IMR-90 (cell line): ENCODE data around the gene PRKCE. TPM values are rescaled to one million over a fixed set of nuclear protein-coding genes. Genes with fewer than 3 reads are reported as not detected.

Experiments
- ATAC-seq: fragments of 200-7000 bp; cut with Tn5 transposase; 2 replicates; pipeline ENCODE4 v1.9.1; 2020; ENCODE audit warnings: low read depth, mild to moderate bottlenecking, moderate library complexity
- BruUV-seq: library from RNA; stranded (reverse); fragments of 400-500 nt; replicated peaks from 2 replicates; lab custom pipeline; 2021; lab: Mats Ljungman, UMichigan
- CTCF ChIA-PET: fragments of 300-600 bp; formaldehyde crosslinking; extraction: SDS; loops from one replicate; lab custom pipeline; 2021; ENCODE audit warnings: antibody characterized with exemption; lab: Yijun Ruan, JAX
- POLR2A ChIA-PET: fragments of 300-600 bp; sonication (Branson Sonifier 250); formaldehyde crosslinking; loops from one replicate; lab custom pipeline; 2022; ENCODE audit warnings: antibody characterized with exemption; ENCODE audit not compliant: unreplicated experiment; lab: Charles Lee
- DNase-seq: peaks from one replicate; pipeline ENCODE4 v3.0.0; 2013
- H2AFZ ChIP-seq: replicated peaks from 2 replicates; pipeline ENCODE3; 2013; ENCODE audit warnings: low read length, mild to moderate bottlenecking; ENCODE audit not compliant: poor library complexity
- H2AK5ac ChIP-seq: 2 replicates; pipeline ENCODE4 v1.6.1; 2013; ENCODE audit warnings: low read depth, low read length, inconsistent platforms
- H2AK9ac ChIP-seq: replicated peaks from 2 replicates; pipeline ENCODE3; 2013; ENCODE audit warnings: mild to moderate bottlenecking, low read depth, low read length, moderate library complexity; ENCODE audit not compliant: poor library complexity
- H2BK120ac ChIP-seq: 2 replicates; pipeline ENCODE4 v1.6.1; 2013; ENCODE audit warnings: low read depth, low read length, inconsistent platforms
- H2BK15ac ChIP-seq: 3 replicates; pipeline ENCODE4 v1.6.1; 2013; ENCODE audit warnings: low read depth, low read length, inconsistent platforms
- H2BK20ac ChIP-seq: 2 replicates; pipeline ENCODE4 v1.6.1; 2013; ENCODE audit warnings: low read depth, mild to moderate bottlenecking, inconsistent platforms, low read length, moderate library complexity
- H2BK5ac ChIP-seq: 2 replicates; pipeline ENCODE4 v1.6.1; 2013; ENCODE audit warnings: mild to moderate bottlenecking, low read depth, low read length, inconsistent platforms; ENCODE audit not compliant: poor library complexity, severe bottlenecking
- H3K14ac ChIP-seq: replicated peaks from 2 replicates; pipeline ENCODE4 v1.6.1; 2013; ENCODE audit warnings: low read depth, low read length, inconsistent platforms
- H3K18ac ChIP-seq: 2 replicates; pipeline ENCODE4 v1.6.1; 2013; ENCODE audit warnings: low read depth, low read length, control low read depth
- H3K23ac ChIP-seq: 2 replicates; pipeline ENCODE4 v1.6.1; 2013; ENCODE audit warnings: low read depth, low read length, inconsistent platforms
- H3K27ac ChIP-seq: 2 replicates; pipeline ENCODE4 v1.5.1; 2013; ENCODE audit warnings: mild to moderate bottlenecking, control low read depth, low read length; ENCODE audit not compliant: insufficient read depth
- H3K27me3 ChIP-seq: 2 replicates; pipeline ENCODE4 v1.6.1; 2013; ENCODE audit warnings: low read length; ENCODE audit not compliant: control insufficient read depth, insufficient read depth
- H3K36me3 ChIP-seq: 2 replicates; pipeline ENCODE4 v1.6.1; 2013; ENCODE audit warnings: low read length, mixed read lengths; ENCODE audit not compliant: control insufficient read depth, insufficient read depth
- H3K4ac ChIP-seq: 2 replicates; pipeline ENCODE4 v1.6.1; 2013; ENCODE audit warnings: low read depth, low read length, inconsistent platforms
- H3K4me1 ChIP-seq: 2 replicates; pipeline ENCODE4 v1.6.1; 2013; ENCODE audit warnings: low read length, mixed read lengths; ENCODE audit not compliant: control insufficient read depth, insufficient read depth
- H3K4me2 ChIP-seq: 2 replicates; pipeline ENCODE4 v1.6.1; 2013; ENCODE audit warnings: low read depth, mild to moderate bottlenecking, control low read depth, low read length, moderate library complexity
- H3K4me3 ChIP-seq: 2 replicates; pipeline ENCODE4 v1.5.1; 2013; ENCODE audit warnings: low read depth, mild to moderate bottlenecking, control low read depth, low read length, moderate library complexity; ENCODE audit not compliant: insufficient read depth
- H3K56ac ChIP-seq: 2 replicates; pipeline ENCODE4 v1.6.1; 2013; ENCODE audit warnings: low read length, inconsistent platforms; ENCODE audit not compliant: insufficient read depth; ENCODE audit errors: extremely low read depth
- H3K79me1 ChIP-seq, 2 experiments: 2 replicates each; pipeline ENCODE4 v1.6.1; 2013; ENCODE audit warnings: low read length in 2 of 2, inconsistent platforms in 1 of 2, low read depth in 1 of 2
- H3K9ac ChIP-seq: 2 replicates; pipeline ENCODE4 v1.6.1; 2013; ENCODE audit warnings: low read depth, low read length, control low read depth
- H3K9me1 ChIP-seq: 2 replicates; pipeline ENCODE4 v1.6.1; 2013; ENCODE audit warnings: low read length, inconsistent platforms; ENCODE audit not compliant: insufficient read depth
- H3K9me3 ChIP-seq: 2 replicates; pipeline ENCODE4 v1.6.1; 2013; ENCODE audit warnings: low read length; ENCODE audit not compliant: control insufficient read depth, insufficient read depth
- H4K20me1 ChIP-seq: 2 replicates; pipeline ENCODE4 v1.6.1; 2013; ENCODE audit warnings: low read length, inconsistent platforms; ENCODE audit not compliant: insufficient read depth
- H4K5ac ChIP-seq: 2 replicates; pipeline ENCODE4 v1.6.1; 2013; ENCODE audit warnings: mild to moderate bottlenecking, low read depth, low read length, control low read depth
- H4K8ac ChIP-seq, 2 experiments: 2 replicates each; pipeline ENCODE4 v1.6.1; 2013; ENCODE audit warnings: low read depth in 2 of 2, low read length in 2 of 2, control low read depth in 1 of 2, inconsistent platforms in 1 of 2
- H4K91ac ChIP-seq: 2 replicates; pipeline ENCODE4 v1.6.1; 2013; ENCODE audit warnings: low read depth, low read length, inconsistent platforms; ENCODE audit not compliant: insufficient read depth
- BHLHE40 ChIP-seq: fragments of 150-350 bp; IDR thresholded peaks from 2 replicates; pipeline ENCODE4 v1.6.1; 2016; ENCODE audit warnings: mild to moderate bottlenecking, low read depth, low read length
- CEBPB ChIP-seq: IDR thresholded peaks from 2 replicates; pipeline ENCODE4 v1.6.1; 2012; ENCODE audit warnings: low read depth, low read length, improper control_type of control experiment
- CTCF ChIP-seq: conservative IDR thresholded peaks from 2 replicates; pipeline ENCODE4 v1.5.1; 2012; ENCODE audit warnings: mild to moderate bottlenecking, low read depth, low read length, improper control_type of control experiment
- FOS ChIP-seq: fragments of 150-350 bp; IDR thresholded peaks from 2 replicates; pipeline ENCODE4 v1.6.1; 2016; ENCODE audit warnings: low read depth, low read length
- MAFK ChIP-seq: IDR thresholded peaks from 2 replicates; pipeline ENCODE4 v1.6.1; 2012; ENCODE audit warnings: low read depth, low read length, improper control_type of control experiment
- MAZ ChIP-seq: IDR thresholded peaks from 2 replicates; pipeline ENCODE4 v1.6.1; 2012; ENCODE audit warnings: low read depth, mild to moderate bottlenecking, low read length, improper control_type of control experiment, moderate library complexity, borderline replicate concordance
- MXI1 ChIP-seq: IDR thresholded peaks from 2 replicates; pipeline ENCODE4 v1.6.1; 2012; ENCODE audit warnings: low read depth, mild to moderate bottlenecking, low read length, moderate library complexity, borderline replicate concordance
- NFE2L2 ChIP-seq: fragments of 150-350 bp; IDR thresholded peaks from 2 replicates; pipeline ENCODE4 v1.6.1; 2016; ENCODE audit warnings: low read depth, mild to moderate bottlenecking, low read length
- POLR2A ChIP-seq: IDR thresholded peaks from 2 replicates; pipeline ENCODE4 v1.6.1; 2012; ENCODE audit warnings: mild to moderate bottlenecking, low read depth, low read length
- RAD21 ChIP-seq: IDR thresholded peaks from 2 replicates; pipeline ENCODE4 v1.6.1; 2012; ENCODE audit warnings: low read length, improper control_type of control experiment
- RFX5 ChIP-seq: IDR thresholded peaks from 2 replicates; pipeline ENCODE4 v1.8.0; 2012; ENCODE audit warnings: low read depth, mild to moderate bottlenecking, low read length, moderate library complexity
- SMC3 ChIP-seq: fragments of 150-350 bp; IDR thresholded peaks from 2 replicates; pipeline ENCODE4 v1.6.1; 2016; ENCODE audit warnings: low read depth, mild to moderate bottlenecking, antibody characterized with exemption, low read length, moderate library complexity
- USF2 ChIP-seq: fragments of 150-350 bp; IDR thresholded peaks from 2 replicates; pipeline ENCODE4 v1.6.1; 2017; ENCODE audit warnings: mild to moderate bottlenecking, antibody characterized with exemption, low read length, low read depth
- WGBS, 2 experiments: methylation state at CpG; one replicate each; pipeline versions ENCODE4 v1.1.5 to v1.1.7; 2013; ENCODE audit warnings: missing lambda C conversion rate in 2 of 2; ENCODE audit not compliant: insufficient read length in 1 of 2; ENCODE audit errors: extremely low coverage in 2 of 2; 5-methylcytosine and 5-hydroxymethylcytosine counted together
- dilution Hi-C: fragments of 300-500 bp; cut with HindIII; formaldehyde crosslinking; loops from one replicate; pipeline ENCODE4 v1.14.3; 2018; ENCODE audit warnings: low sequenced_read_pairs; ENCODE audit not compliant: unreplicated experiment
- in situ Hi-C: fragments of 300-500 bp; cut with MboI; formaldehyde crosslinking; loops from 3 replicates; pipeline ENCODE4 v1.14.3; 2019; ENCODE audit warnings: low sequenced_read_pairs, inconsistent platforms, mixed read lengths
- intact Hi-C: fragments of 100-400 bp; cut with micrococcal nuclease; formaldehyde crosslinking; loops from 2 replicates; pipeline ENCODE4 v1.10.0; 2022
- polyA plus RNA-seq, 3 experiments: library from polyadenylated mRNA; depleted of rRNA; stranded (reverse); fragments of >200 nt; gene quantifications; 2 replicates each; pipeline ENCODE4 v1.2.3, GENCODE V29; 2012; ENCODE audit warnings: low replicate concordance in 1 of 3
- total RNA-seq: library from RNA; depleted of rRNA; stranded (reverse); fragments of >200 nt; gene quantifications from 2 replicates; pipeline ENCODE4 v1.2.3, GENCODE V29; 2012

Gene PRKCE
- total and polyA plus RNA-seq, 2 of the 4 experiments (the other 2 are of a cell fraction), result 8.1 to 32.4 TPM

GRCh38 chr2:46010223-46010924, 358.9 kb downstream of the PRKCE start:
- BruUV-seq, result no TSS peak
- peak overlapping the region; percentile 86 for H3K14ac ChIP-seq
- H3K4me2 ChIP-seq, result peak overlapping the region; percentile 80
- no peaks in the 10 kb centered on the region for H3K9me3 ChIP-seq
- no CpG with 5 or more reads among the region's 5 CpGs for WGBS, 2 experiments
- peak overlapping the region; percentile 100 for H2BK15ac ChIP-seq
- POLR2A ChIA-PET, result no interaction called here
- H4K20me1 ChIP-seq, result no peaks in the 10 kb centered on the region
- H2BK20ac ChIP-seq, result peak overlapping the region; percentile 99
- H3K27me3 ChIP-seq, result no peaks in the 10 kb centered on the region
- peak overlapping the region; percentile 98 for H2BK5ac ChIP-seq
- peaks cover 8 to 34% of the 10 kb centered on the region in 2 experiments for H3K79me1 ChIP-seq
- peak overlapping the region; percentile 97 for H4K91ac ChIP-seq
- DNase-seq, result peak; percentile 58
- no peak overlapping the region for H2AFZ ChIP-seq
- intact Hi-C loops (loop anchor here (1.0 kb wide), 1 partner anchor 289 kb away; no protein-coding TSS in a partner anchor), in situ Hi-C loops (loop anchor here (25.0 kb wide), 1 partner anchor 352 kb away; no protein-coding TSS in a partner anchor), dilution Hi-C loops (no loop called here)
- peaks cover 34% of the 10 kb centered on the region for H3K4me1 ChIP-seq
- H3K36me3 ChIP-seq, result peaks cover 12% of the 10 kb centered on the region
- H3K18ac ChIP-seq, result peak overlapping the region; percentile 92
- peak overlapping the region; percentile 92 for H2BK120ac ChIP-seq
- peak overlapping the region; percentile 97 for H2AK5ac ChIP-seq
- peak overlapping the region; percentile 62 for H3K9ac ChIP-seq
- CTCF ChIA-PET, result interaction anchor here (0.6 to 1.0 kb wide), 3 partner anchors 19 to 955 kb away, joined by 3 to 5 read pairs (median 3); no protein-coding TSS in a partner anchor
- no peak for TF ChIP-seq MXI1
- no peak for TF ChIP-seq NFE2L2
- no peak for TF ChIP-seq FOS
- TF ChIP-seq RAD21, result no peak
- TF ChIP-seq BHLHE40, result no peak
- no peak for TF ChIP-seq POLR2A
- no peak for TF ChIP-seq RFX5
- no peak for TF ChIP-seq USF2
- no peak for TF ChIP-seq MAZ
- TF ChIP-seq CTCF, result no peak
- no peak for TF ChIP-seq CEBPB
- no peak for TF ChIP-seq SMC3
- no peak for TF ChIP-seq MAFK
- H3K27ac ChIP-seq, result peak overlapping the region; percentile 92
- no peak overlapping the region for H3K4me3 ChIP-seq
- ATAC-seq, result 0 out of 2 replicates have a peak, but pooled peaks have one; percentile 12
- peak overlapping the region; percentile 84 for H3K56ac ChIP-seq
- peak overlapping the region; percentile 97 for H4K5ac ChIP-seq
- peak overlapping the region; percentile 67 to 82 for H4K8ac ChIP-seq
- peak overlapping the region; percentile 94 for H3K4ac ChIP-seq
- peaks cover 20% of the 10 kb centered on the region for H3K9me1 ChIP-seq
- H2AK9ac ChIP-seq, result peak overlapping the region; percentile 18
- H3K23ac ChIP-seq, result peak overlapping the region; percentile 80
